Endodermal cell (in vitro differentiated cells): ENCODE data around the gene PPP1R14C. TPM values are rescaled to one million over a fixed set of nuclear protein-coding genes. Genes with fewer than 3 reads are reported as not detected.
A peak's percentile ranks its signal among the peaks of the same experiment; 100 is the strongest.

Experiments used
- DNase-seq: peaks from one replicate; pipeline ENCODE4 v3.0.0-alpha.2; 2017
- H3K27ac ChIP-seq: 2 replicates; pipeline ENCODE4 v1.5.1; 2013; ENCODE audit warnings: mild to moderate bottlenecking, low read depth, low read length, moderate library complexity
- H3K27me3 ChIP-seq: 2 replicates; pipeline ENCODE4 v1.6.1; 2013; ENCODE audit warnings: mild to moderate bottlenecking, low read length, moderate library complexity; ENCODE audit not compliant: insufficient read depth, control insufficient read depth, poor library complexity, severe bottlenecking
- H3K36me3 ChIP-seq: 2 replicates; pipeline ENCODE4 v1.7.0; 2013; ENCODE audit warnings: mild to moderate bottlenecking, low read length, moderate library complexity; ENCODE audit not compliant: control insufficient read depth, insufficient read depth
- H3K4me1 ChIP-seq: one replicate; pipeline ENCODE4 v1.7.0; 2013; ENCODE audit warnings: low read length; ENCODE audit not compliant: control insufficient read depth, insufficient read depth
- H3K4me3 ChIP-seq: 2 replicates; pipeline ENCODE4 v1.5.1; 2013; ENCODE audit warnings: mild to moderate bottlenecking, low read length, moderate library complexity
- H3K9ac ChIP-seq: 2 replicates; pipeline ENCODE4 v1.6.1; 2013; ENCODE audit warnings: mild to moderate bottlenecking, low read length, moderate library complexity; ENCODE audit not compliant: poor library complexity, severe bottlenecking; ENCODE audit errors: extremely low read depth
- H3K9me3 ChIP-seq: 2 replicates; pipeline ENCODE4 v1.6.1; 2013; ENCODE audit warnings: mild to moderate bottlenecking, low read length, moderate library complexity; ENCODE audit not compliant: control insufficient read depth
- H3K27ac Mint-ChIP-seq: 2 replicates; pipeline ENCODE4 v1.8.0; 2020; ENCODE audit warnings: mixed read lengths
- H3K27me3 Mint-ChIP-seq: 2 replicates; pipeline ENCODE4 v1.8.0; 2021; ENCODE audit warnings: mild to moderate bottlenecking, mixed read lengths; ENCODE audit not compliant: insufficient read depth
- H3K36me3 Mint-ChIP-seq: 2 replicates; pipeline ENCODE4 v1.8.0; 2020; ENCODE audit warnings: low read depth, mixed read lengths
- H3K4me1 Mint-ChIP-seq: 2 replicates; pipeline ENCODE4 v1.8.0; 2020; ENCODE audit warnings: mixed read lengths
- H3K4me3 Mint-ChIP-seq: 2 replicates; pipeline ENCODE4 v1.8.0; 2020; ENCODE audit warnings: mild to moderate bottlenecking, moderate library complexity, mixed read lengths
- H3K9me3 Mint-ChIP-seq: 2 replicates; pipeline ENCODE4 v1.8.0; 2020; ENCODE audit warnings: mild to moderate bottlenecking, mixed read lengths
- WGBS, 2 experiments: methylation state at CpG; one replicate each; pipeline versions ENCODE4 v1.1.5 to v1.1.7; 2013; ENCODE audit warnings: missing lambda C conversion rate in 2 of 2, mixed read lengths in 1 of 2; ENCODE audit not compliant: insufficient coverage in 1 of 2, insufficient read length in 1 of 2; 5-methylcytosine and 5-hydroxymethylcytosine counted together
- total RNA-seq, 2 donors: library from RNA; stranded (reverse); fragmentation: NEBNext Ultra II Directional in 1 of 2; extraction: Animal tissue kit (Norgen Biotek cat#: 25700) in 1 of 2; gene quantifications; 2 replicates in 1 of 2; 3 replicates in 1 of 2; pipeline ENCODE4 v1.2.1, GENCODE V29; 2021
- TF ChIP-seq, protein P1 (sequence below): fragments of 200-600 bp; sonication (generic); conservative IDR thresholded peaks from 2 replicates; pipeline ENCODE4 v1.5.0; 2021; ENCODE audit warnings: antibody characterized with exemption, mild to moderate bottlenecking

PPP1R14C gene
- total RNA-seq, 2 donors from 2014 or later = 0.20 to 0.29 TPM

DNA sequence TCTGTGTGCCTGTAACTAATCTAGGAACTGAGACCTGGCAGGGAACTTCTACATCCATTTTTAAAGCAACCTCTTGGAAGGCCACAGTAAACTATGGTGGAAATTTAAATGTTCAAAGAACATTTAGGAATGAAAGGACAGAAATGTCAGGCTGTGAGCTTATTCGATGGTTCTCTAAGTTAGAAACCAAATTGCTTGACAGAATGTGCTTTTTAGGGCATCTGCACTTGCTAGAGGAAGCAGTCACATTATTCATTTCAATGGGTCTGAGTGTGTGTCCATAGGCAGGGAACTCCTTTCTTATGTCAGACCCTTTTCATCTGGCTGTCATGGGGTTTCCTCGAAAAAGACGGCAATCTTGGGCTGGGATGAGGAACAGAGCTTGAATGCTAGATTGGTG lies 84.4 kb downstream of the PPP1R14C start:
- no peaks in the 10 kb centered on the region for H3K36me3 ChIP-seq
- peaks cover 5% of the 10 kb centered on the region for H3K27me3 Mint-ChIP-seq
- peak overlapping the region; percentile 16 for H3K27ac ChIP-seq
- H3K4me1 ChIP-seq = no peaks in the 10 kb centered on the region
- H3K9me3 ChIP-seq = peaks cover under 1% of the 10 kb centered on the region
- H3K27me3 ChIP-seq = no peaks in the 10 kb centered on the region
- peaks cover 14% of the 10 kb centered on the region for H3K4me1 Mint-ChIP-seq
- no peak overlapping the region for H3K4me3 ChIP-seq
- TF ChIP-seq, protein P1, sequence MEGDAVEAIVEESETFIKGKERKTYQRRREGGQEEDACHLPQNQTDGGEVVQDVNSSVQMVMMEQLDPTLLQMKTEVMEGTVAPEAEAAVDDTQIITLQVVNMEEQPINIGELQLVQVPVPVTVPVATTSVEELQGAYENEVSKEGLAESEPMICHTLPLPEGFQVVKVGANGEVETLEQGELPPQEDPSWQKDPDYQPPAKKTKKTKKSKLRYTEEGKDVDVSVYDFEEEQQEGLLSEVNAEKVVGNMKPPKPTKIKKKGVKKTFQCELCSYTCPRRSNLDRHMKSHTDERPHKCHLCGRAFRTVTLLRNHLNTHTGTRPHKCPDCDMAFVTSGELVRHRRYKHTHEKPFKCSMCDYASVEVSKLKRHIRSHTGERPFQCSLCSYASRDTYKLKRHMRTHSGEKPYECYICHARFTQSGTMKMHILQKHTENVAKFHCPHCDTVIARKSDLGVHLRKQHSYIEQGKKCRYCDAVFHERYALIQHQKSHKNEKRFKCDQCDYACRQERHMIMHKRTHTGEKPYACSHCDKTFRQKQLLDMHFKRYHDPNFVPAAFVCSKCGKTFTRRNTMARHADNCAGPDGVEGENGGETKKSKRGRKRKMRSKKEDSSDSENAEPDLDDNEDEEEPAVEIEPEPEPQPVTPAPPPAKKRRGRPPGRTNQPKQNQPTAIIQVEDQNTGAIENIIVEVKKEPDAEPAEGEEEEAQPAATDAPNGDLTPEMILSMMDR = no peak
- no peaks in the 10 kb centered on the region for H3K36me3 Mint-ChIP-seq
- no peaks in the 10 kb centered on the region for H3K9me3 Mint-ChIP-seq
- H3K9ac ChIP-seq = no peak overlapping the region
- H3K27ac Mint-ChIP-seq = no peak overlapping the region
- DNase-seq = no peak
- 68 to 76% methylated on average over 3 of the region's 3 CpGs for WGBS, 2 experiments
- no peak overlapping the region for H3K4me3 Mint-ChIP-seq

DNA sequence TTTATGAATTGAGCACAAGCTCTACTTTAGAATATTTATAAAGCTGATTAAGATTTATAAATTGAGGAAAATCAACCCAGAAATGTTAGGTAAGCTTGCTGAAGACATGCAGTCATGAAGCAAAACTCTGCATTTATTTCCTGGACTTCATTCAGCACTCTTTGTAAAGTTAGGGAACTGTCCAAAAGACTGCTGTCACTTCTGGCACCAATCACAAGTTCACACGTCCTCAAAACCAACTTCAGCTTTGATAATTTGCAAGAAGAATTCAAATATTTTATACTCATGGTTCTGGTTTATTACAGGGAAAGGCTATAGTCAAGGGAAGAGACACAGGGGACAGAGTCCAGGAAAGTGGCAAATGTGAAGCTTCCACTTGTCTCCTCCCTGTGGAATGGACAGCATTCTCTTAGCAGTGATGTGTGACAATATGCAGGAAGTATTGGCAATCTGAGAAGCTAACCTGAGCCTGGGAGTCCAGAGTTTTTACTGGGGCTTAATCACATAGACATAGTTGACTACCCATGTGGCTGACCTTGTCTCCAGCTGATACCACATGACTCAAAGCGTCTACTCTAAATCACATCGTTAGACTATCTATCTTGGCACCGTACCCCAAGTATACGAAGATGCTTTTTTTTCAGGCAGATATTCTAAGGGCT lies 85.4 kb downstream of the PPP1R14C start:
- WGBS, 2 experiments = 86 to 96% methylated on average over 4 to 5 of the region's 5 CpGs
- Histone ChIP-seq H3K9ac (no peak overlapping the region), H3K4me3 (no peak overlapping the region), H3K9me3 (peaks cover 4% of the 10 kb centered on the region), H3K27ac (no peak overlapping the region), H3K27me3 (no peaks in the 10 kb centered on the region), H3K36me3 (no peaks in the 10 kb centered on the region), H3K4me1 (no peaks in the 10 kb centered on the region)
- no peak for DNase-seq
- Mint-ChIP-seq H3K9me3 (peaks cover 8% of the 10 kb centered on the region), H3K36me3 (no peaks in the 10 kb centered on the region), H3K4me1 (peaks cover 14% of the 10 kb centered on the region), H3K27ac (no peak overlapping the region), H3K4me3 (no peak overlapping the region), H3K27me3 (peaks cover 5% of the 10 kb centered on the region)
- TF ChIP-seq, protein P1 = no peak

DNA sequence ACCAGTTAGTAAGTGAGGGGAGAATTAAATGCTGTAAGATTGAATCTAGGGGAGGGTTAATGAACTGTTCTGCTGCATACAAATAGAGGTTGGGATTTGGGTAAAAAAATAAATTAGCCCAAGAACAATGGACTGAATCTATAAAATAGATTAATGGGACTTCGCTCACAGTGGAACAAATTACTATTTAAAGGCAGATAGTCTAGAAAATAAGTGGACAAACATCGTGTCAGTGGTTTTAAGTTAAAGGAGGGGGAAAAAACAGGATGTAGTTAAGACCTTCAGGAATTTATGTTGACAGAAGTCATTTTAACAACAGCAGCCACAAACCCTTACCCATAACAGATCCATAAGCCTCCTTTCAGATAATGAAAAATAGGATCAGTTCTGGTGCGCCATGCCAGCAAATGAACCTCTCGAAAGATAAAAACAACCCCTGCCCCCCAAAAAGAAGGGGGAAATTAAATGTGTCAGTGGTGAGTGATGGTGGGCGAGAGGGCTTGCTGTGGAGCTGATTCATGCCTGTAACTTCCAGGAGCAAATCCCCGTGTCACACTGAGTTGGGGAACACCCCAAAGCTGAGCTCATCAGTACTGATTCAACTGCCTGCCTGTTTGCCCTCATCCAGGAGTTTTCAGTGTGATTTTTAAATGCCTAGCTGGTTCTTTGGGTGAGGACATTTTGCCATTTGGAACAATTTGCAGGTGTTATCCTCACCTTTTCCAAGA lies 86.8 kb downstream of the PPP1R14C start:
- no peaks in the 10 kb centered on the region for H3K27me3 ChIP-seq
- Mint-ChIP-seq H3K4me3 (no peak overlapping the region), H3K27me3 (peaks cover 5% of the 10 kb centered on the region), H3K4me1 (peaks cover 14% of the 10 kb centered on the region), H3K9me3 (peaks cover 8% of the 10 kb centered on the region), H3K27ac (no peak overlapping the region), H3K36me3 (no peaks in the 10 kb centered on the region)
- H3K27ac ChIP-seq = no peak overlapping the region
- DNase-seq = peak; percentile 55
- H3K9ac ChIP-seq = no peak overlapping the region
- no peaks in the 10 kb centered on the region for H3K4me1 ChIP-seq
- H3K9me3 ChIP-seq = peaks cover 4% of the 10 kb centered on the region
- TF ChIP-seq, protein P1 = no peak
- no peak overlapping the region for H3K4me3 ChIP-seq
- H3K36me3 ChIP-seq = no peaks in the 10 kb centered on the region
- WGBS, 2 experiments = 76 to 82% methylated on average over 3 to 6 of the region's 6 CpGs
